Suprapubic skin (tissue), 4 donors: ENCODE results near the gene FAM171A2. TPM values are rescaled to one million over a fixed set of nuclear protein-coding genes. Genes with fewer than 3 reads are reported as not detected.

Experiments used
- DNase-seq, 2 donors: peaks; one replicate each; pipeline ENCODE4 v3.0.0-alpha.2; 2019; ENCODE audit warnings: low spot score in 2 of 2
- H3K27ac ChIP-seq: fragments of 200-600 bp; sonication (generic); one replicate; pipeline ENCODE4 v1.5.1; 2019
- H3K27me3 ChIP-seq: fragments of 200-600 bp; sonication (generic); one replicate; pipeline ENCODE4 v1.5.1; 2019
- H3K36me3 ChIP-seq: fragments of 200-600 bp; sonication (generic); one replicate; pipeline ENCODE4 v1.5.1; 2019
- H3K4me1 ChIP-seq: fragments of 200-600 bp; sonication (generic); one replicate; pipeline ENCODE4 v1.5.1; 2019
- H3K4me3 ChIP-seq: fragments of 200-600 bp; sonication (generic); one replicate; pipeline ENCODE4 v1.5.1; 2019; ENCODE audit warnings: mild to moderate bottlenecking
- H3K9me3 ChIP-seq: fragments of 200-600 bp; sonication (generic); one replicate; pipeline ENCODE4 v1.5.1; 2019
- EP300 ChIP-seq: sonication (generic); formaldehyde crosslinking; IDR thresholded peaks from one replicate; pipeline ENCODE4 v1.6.1; 2017; ENCODE audit warnings: antibody characterized with exemption
- POLR2A ChIP-seq, 2 donors: fragments of 450-650 bp; IDR thresholded peaks; one replicate each; pipeline ENCODE4 v1.6.1; 2017; ENCODE audit warnings: antibody characterized with exemption in 2 of 2, mild to moderate bottlenecking in 2 of 2, moderate library complexity in 2 of 2
- POLR2AphosphoS5 ChIP-seq, 3 donors: sonication (generic); formaldehyde crosslinking; IDR thresholded peaks; one replicate each; pipeline ENCODE4 v1.6.1; 2017; ENCODE audit warnings: antibody characterized with exemption in 3 of 3
- WGBS: methylation state at CpG from one replicate; pipeline ENCODE4 v1.1.5; 2018; 5-methylcytosine and 5-hydroxymethylcytosine counted together
- total RNA-seq, 4 donors: library from RNA; depleted of rRNA; stranded (reverse); fragments of >200 nt; gene quantifications; one replicate each; pipeline ENCODE4 v1.1.0, GENCODE V29; 2016
- TF ChIP-seq, protein P1 (sequence below), 2 donors: fragments of 200-600 bp in 1 of 2; fragments of 450-650 bp in 1 of 2; sonication (generic) in 1 of 2; IDR thresholded peaks; one replicate each; pipeline ENCODE4 v1.5.1; 2016 to 2019; ENCODE audit warnings: antibody characterized with exemption in 2 of 2, mild to moderate bottlenecking in 1 of 2, moderate library complexity in 1 of 2

FAM171A2 gene
- total RNA-seq, 4 donors from 2014 or later: 1.2 to 2.6 (median 1.5) TPM

GRCh38 chr17:44382917-44383316 lies 19.3 kb upstream of the FAM171A2 start:
- DNase-seq: no peak
- TF ChIP-seq POLR2A (IDR thresholded peaks at IDR 0.05) (no peak), EP300 (no peak), POLR2AphosphoS5 (IDR thresholded peaks at IDR 0.05) (no peak)
- TF ChIP-seq, protein P1, sequence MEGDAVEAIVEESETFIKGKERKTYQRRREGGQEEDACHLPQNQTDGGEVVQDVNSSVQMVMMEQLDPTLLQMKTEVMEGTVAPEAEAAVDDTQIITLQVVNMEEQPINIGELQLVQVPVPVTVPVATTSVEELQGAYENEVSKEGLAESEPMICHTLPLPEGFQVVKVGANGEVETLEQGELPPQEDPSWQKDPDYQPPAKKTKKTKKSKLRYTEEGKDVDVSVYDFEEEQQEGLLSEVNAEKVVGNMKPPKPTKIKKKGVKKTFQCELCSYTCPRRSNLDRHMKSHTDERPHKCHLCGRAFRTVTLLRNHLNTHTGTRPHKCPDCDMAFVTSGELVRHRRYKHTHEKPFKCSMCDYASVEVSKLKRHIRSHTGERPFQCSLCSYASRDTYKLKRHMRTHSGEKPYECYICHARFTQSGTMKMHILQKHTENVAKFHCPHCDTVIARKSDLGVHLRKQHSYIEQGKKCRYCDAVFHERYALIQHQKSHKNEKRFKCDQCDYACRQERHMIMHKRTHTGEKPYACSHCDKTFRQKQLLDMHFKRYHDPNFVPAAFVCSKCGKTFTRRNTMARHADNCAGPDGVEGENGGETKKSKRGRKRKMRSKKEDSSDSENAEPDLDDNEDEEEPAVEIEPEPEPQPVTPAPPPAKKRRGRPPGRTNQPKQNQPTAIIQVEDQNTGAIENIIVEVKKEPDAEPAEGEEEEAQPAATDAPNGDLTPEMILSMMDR (IDR thresholded peaks at IDR 0.05): no peak
- Histone ChIP-seq H3K9me3 (no peaks in the 10 kb centered on the region), H3K4me3 (no peak overlapping the region), H3K27ac (no peak overlapping the region), H3K27me3 (peaks cover 9% of the 10 kb centered on the region), H3K4me1 (peaks cover 16% of the 10 kb centered on the region), H3K36me3 (no peaks in the 10 kb centered on the region)
- WGBS: 79% methylated on average over 6 of the region's 6 CpGs

GRCh38 chr17:44381810-44382305 lies 18.2 kb upstream of the FAM171A2 start:
- Histone ChIP-seq H3K4me1 (peaks cover 16% of the 10 kb centered on the region), H3K27me3 (peaks cover 9% of the 10 kb centered on the region), H3K9me3 (no peaks in the 10 kb centered on the region), H3K36me3 (no peaks in the 10 kb centered on the region), H3K4me3 (no peak overlapping the region), H3K27ac (no peak overlapping the region)
- no peak for DNase-seq
- TF ChIP-seq EP300 (no peak), POLR2A (IDR thresholded peaks at IDR 0.05) (no peak), POLR2AphosphoS5 (IDR thresholded peaks at IDR 0.05) (no peak)
- TF ChIP-seq, protein P1 (IDR thresholded peaks at IDR 0.05): no peak
- 78% methylated on average over 4 of the region's 4 CpGs for WGBS

GRCh38 chr17:44380767-44381166 lies 17.1 kb upstream of the FAM171A2 start:
- peaks cover 13% of the 10 kb centered on the region for H3K4me1 ChIP-seq
- no peak overlapping the region for H3K4me3 ChIP-seq
- H3K27ac ChIP-seq: no peak overlapping the region
- no peaks in the 10 kb centered on the region for H3K9me3 ChIP-seq
- peaks cover 8% of the 10 kb centered on the region for H3K27me3 ChIP-seq
- DNase-seq: no peak
- no peaks in the 10 kb centered on the region for H3K36me3 ChIP-seq
- WGBS: 77% methylated on average over 9 of the region's 9 CpGs
- TF ChIP-seq, protein P1 (IDR thresholded peaks at IDR 0.05): no peak
- no peak for TF ChIP-seq POLR2AphosphoS5 (IDR thresholded peaks at IDR 0.05)
- TF ChIP-seq EP300: no peak
- no peak for TF ChIP-seq POLR2A (IDR thresholded peaks at IDR 0.05)

GRCh38 chr17:44379887-44380286 lies 16.2 kb upstream of the FAM171A2 start:
- H3K27me3 ChIP-seq: peaks cover 5% of the 10 kb centered on the region
- WGBS: 100% methylated on average over 1 of the region's 10 CpGs
- TF ChIP-seq POLR2A (IDR thresholded peaks at IDR 0.05) (no peak), POLR2AphosphoS5 (IDR thresholded peaks at IDR 0.05) (no peak), EP300 (no peak)
- TF ChIP-seq, protein P1 (IDR thresholded peaks at IDR 0.05): no peak

DNA sequence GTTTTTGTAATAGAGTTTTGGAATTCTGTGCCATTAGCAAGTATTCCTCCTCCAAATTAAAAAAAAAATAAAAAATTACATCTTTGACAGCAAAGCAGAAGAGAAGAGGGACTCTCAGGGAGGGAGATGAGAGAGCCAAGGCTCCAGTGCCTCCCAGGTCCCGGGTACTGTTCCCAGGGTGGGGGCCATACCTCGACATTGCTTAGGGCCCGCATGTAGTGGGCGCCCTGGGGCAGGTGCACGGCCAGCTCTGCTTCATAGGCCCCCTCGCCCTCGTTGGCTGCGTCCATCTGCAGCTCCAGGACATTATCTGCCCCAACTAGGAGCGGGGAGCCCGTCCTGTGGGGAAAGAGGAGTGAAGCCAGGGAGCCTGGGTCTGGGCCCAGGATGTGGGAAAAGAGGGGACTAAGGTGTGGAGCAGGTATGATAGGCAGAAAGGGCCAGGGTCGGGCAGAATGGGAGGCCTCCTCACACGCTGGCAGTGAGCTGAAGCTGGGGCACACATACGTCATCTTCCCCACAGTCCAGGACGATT lies 14.6 kb upstream of the FAM171A2 start:
- WGBS: 88% methylated on average over 14 of the region's 14 CpGs
- TF ChIP-seq POLR2A (IDR thresholded peaks at IDR 0.05) (no peak), EP300 (no peak), POLR2AphosphoS5 (IDR thresholded peaks at IDR 0.05) (no peak)
- TF ChIP-seq, protein P1 (IDR thresholded peaks at IDR 0.05): no peak
- no peak for DNase-seq
- peaks cover 2% of the 10 kb centered on the region for H3K27me3 ChIP-seq
- no peaks in the 10 kb centered on the region for H3K4me1 ChIP-seq
- no peaks in the 10 kb centered on the region for H3K9me3 ChIP-seq
- no peak overlapping the region for H3K27ac ChIP-seq
- H3K36me3 ChIP-seq: no peaks in the 10 kb centered on the region
- H3K4me3 ChIP-seq: no peak overlapping the region

More at GRCh38 chr17:44379887-44380286, 16.2 kb upstream of the FAM171A2 start:
- Histone ChIP-seq H3K4me1 (peaks cover 4% of the 10 kb centered on the region), H3K36me3 (no peaks in the 10 kb centered on the region), H3K27ac (no peak overlapping the region), H3K4me3 (no peak overlapping the region), H3K9me3 (no peaks in the 10 kb centered on the region)
- DNase-seq: no peak
